Measurements from ENCODE around the gene TBCC. TPM values are rescaled to one million over a fixed set of nuclear protein-coding genes. Genes with fewer than 3 reads are reported as not detected.

Gene TBCC
- total RNA-seq, 1 experiment from 2014 or later = 23.0 TPM

DNA sequence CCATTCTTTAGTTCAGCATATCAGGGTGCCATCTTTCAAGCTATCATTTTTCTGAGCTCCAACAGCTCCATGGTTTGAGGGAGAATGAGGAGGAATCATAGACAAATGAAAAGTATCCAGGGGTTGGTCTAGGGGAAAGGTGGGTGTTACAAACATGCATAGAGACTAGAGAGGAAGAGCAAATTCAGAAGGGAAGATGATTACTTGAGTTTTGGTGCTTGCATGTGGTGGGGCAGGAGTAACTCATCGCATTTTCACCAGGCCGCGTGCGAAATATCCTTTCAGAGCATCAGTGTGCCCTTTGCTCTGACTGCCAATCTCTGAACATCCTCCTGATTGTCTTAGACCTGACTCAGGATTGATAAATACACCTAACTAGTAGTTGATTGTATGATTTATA lies 28.3 kb upstream of the TBCC start:
- DNase-seq (ENCODE audit: extremely low read depth, low read depth) = no peak

DNA sequence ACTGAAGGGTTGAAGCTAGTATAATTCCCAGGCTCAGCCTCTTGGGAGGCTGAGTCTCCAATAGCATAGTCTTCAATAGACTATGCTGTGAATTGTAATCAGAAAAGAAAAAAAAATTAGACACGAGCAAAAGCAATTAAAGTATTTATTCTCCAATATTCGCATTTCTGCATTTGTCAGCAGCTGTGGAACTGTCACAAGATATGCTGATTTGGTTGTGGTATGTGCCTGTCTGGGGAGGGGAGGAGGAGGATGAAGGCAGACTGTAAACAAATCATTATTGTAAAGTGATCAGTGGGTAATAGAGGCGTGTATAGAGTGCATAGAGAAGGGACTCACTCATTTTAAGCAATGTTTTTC lies 25.8 kb upstream of the TBCC start:
- DNase-seq (ENCODE audit: extremely low read depth, low read depth) = no peak

- DNase-seq (ENCODE audit: extremely low read depth, low read depth) = no peak
Observed at GRCh38 chr6:42769836-42770235, 23.9 kb upstream of the TBCC start.

DNA sequence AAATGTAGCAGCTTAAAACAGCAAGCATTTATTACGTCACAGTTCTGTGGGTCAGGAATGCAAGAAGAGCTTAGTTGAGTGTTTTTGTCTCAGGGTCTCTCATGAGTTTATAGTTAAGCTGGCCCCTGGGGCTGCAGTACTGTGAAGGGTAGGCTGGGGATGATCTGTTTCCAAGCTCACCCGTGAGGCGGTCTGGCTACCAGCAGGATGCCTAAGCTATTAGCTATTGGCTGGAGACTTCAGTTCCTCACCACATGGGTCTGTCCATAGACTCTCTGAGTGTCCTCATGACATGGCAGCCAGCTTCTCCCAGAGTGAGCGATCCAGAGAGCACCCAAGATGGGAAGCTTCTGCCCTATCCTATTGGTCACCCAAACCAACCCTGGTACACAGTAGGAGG lies 23.1 kb upstream of the TBCC start:
- DNase-seq (ENCODE audit: extremely low read depth, low read depth) = no peak

DNA sequence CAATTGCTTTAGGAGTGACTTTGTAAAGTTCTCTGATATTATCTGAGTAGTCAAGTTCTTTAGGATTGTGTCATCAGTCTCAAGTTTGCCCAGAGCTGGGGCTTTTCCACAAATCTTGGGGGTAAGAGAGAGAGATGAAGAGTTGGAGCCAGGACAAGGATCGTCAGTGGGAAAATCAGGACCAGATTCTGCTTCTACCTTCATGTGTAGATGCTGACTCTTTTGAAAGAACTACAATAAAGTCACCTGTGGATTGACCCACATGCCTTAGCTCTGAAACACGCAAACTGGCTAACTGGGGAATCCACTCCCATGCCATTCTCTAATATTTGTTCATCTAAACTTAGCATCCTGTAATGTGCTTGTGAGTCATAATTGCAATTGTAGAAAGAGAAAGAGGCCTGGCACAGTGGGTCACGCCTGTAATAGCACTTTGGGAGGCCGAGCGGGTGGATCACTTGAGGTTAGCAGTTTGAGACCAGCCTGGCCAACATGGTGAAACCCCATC lies 20.3 kb upstream of the TBCC start:
- no peak for DNase-seq (ENCODE audit: extremely low read depth, low read depth)

GRCh38 chr6:42764911-42765648 lies 19.2 kb upstream of the TBCC start:
- no peak for DNase-seq (ENCODE audit: extremely low read depth, low read depth)

DNA sequence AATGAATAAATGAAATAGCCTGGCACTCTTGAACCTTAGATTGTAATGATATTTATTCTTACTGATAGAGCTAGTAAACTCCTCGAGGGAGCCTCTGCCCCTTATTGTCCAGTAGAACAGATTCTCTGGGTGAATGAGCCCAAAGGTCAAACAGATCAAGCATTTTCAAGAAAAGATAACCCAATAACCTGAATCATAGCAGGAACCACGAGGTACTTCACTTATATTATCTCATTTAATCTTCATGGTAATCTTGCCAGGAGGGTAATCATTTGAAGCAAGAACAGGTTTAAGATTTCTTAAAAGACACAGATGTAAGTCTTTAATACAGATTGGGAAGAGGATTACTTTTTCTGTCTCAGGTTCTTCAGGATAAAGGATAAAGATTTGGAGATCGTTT lies 17.0 kb upstream of the TBCC start:
- DNase-seq (ENCODE audit: extremely low read depth, low read depth) = no peak

DNA sequence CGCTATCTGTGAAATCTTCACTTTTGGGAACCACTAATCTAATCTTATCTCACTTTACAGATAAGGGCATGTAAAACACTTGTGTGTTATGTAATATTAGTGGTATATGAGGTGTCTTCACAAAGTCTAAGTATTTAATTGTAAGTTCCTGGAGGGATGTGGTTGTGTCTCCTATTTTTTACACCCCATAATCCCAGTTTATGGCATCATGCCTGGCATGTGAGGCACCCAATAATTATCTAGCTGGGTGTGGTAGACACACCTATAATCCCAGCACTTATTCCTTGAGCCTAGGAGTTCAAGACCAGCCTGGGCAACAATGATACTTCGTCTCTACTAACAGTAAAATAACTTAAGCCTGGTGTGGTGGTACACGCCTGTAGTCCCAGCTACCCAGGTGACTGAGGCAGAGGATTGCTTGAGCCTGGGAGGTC lies 16.5 kb upstream of the TBCC start:
- no peak for DNase-seq (ENCODE audit: extremely low read depth, low read depth)

- DNase-seq (ENCODE audit: extremely low read depth, low read depth) = no peak
Observed at GRCh38 chr6:42761287-42762067, 15.6 kb upstream of the TBCC start.

DNA sequence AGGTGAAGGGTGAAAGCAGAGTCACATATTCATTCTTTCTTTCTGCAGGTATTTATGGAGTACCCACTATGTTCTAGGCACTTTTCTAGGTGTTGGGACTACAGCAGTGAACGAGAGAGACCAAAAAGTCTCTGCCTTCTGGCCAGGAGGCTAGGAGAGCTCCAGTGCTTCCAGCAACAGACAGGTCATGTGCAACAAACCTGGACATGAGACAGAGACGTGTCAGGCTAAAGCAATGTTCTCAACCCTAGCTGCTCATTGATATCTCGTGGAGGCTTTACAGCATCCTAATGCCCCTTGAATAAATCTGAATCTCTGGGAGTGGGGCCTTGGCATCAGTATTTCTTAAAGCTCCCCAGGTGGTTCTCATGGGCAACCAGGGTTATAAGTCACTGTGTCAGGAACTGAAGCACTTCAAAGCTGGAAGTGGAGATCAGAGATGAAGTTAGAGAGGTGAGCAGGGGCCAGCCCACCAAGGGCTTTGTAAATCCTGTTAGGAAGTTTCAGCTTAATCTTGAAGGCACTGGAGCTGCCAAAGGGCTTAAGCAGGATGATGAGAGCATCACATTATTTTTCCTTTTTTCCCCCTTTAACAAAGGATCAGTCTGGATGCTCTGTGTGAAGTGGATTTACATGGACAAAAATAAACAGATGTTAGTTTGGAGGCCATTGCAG lies 13.0 kb upstream of the TBCC start:
- DNase-seq (ENCODE audit: extremely low read depth, low read depth) = no peak

DNA sequence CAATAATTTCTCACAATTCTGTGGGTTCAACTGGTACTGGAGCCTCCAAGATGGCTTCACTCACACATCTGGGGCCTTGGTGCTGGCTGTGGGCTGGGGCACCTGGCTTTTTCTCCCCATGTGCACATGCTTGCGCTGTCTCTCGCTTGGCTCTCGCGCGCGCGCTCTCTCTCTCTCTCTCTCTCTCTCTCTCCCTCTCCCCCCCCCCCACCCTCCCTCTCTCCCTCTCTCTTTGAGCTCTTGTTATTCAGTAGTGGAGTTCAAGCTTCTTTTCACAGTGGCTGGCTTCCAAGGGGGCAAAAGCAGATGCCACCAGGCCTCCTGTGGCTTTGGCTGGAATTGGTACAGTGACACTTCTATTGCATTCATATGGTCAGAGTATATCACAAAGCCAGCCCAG lies 10.8 kb upstream of the TBCC start:
- DNase-seq (ENCODE audit: extremely low read depth, low read depth) = no peak

- no peak for DNase-seq (ENCODE audit: extremely low read depth, low read depth)
Observed at GRCh38 chr6:42754759-42755158, 8.9 kb upstream of the TBCC start.

- no peak for DNase-seq (ENCODE audit: extremely low read depth, low read depth)
Observed at GRCh38 chr6:42751055-42751454, 5.2 kb upstream of the TBCC start.

GRCh38 chr6:42748203-42748898 lies 2.4 kb upstream of the TBCC start:
- no peak for DNase-seq (ENCODE audit: extremely low read depth, low read depth)

DNA sequence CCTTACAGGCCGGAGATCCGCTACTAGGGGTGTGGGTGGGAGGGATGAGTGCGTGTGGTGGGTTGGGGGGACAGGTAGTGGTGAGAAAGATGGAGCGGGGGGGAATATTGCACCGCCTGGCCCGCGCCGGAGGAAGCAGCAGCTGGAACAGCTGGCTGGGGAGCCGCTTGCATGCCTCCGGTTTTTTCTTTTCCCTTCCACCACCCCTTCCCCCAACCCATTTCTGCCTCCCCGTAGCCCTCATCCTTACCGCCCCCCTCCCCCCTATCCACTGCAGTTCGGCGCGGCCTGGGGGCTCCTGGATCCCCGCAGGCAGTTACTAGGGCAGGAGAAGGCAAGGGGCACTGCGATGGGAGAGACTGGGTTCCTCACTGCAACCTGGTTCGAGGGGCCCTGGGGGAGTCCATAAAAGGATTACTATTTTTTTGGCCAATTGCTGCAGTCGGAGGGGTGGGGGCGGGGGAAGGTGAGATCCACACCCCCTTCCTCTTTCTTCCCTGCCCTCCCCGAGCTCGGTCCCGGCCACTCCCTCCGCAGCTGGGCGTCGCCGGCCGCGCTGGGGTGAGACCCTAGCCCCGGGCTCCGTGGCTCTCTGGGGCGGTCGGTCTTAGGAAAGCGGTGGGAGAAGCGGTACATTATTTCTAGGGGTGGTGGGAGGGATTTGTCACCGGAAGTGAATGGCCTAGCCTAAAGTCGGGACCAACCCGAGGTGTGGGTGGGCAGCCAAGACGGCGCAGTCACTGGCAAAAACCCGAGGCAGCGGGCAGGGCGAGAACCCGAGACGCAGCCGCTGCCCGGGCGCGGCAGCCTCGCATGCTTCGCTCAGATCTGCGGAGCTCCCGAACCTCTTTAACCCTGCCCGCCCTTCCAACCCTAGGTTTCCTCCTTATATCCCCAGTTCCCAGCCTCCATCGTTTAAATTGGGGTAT lies 824 bp upstream of the TBCC start:
- peak; percentile 74 for DNase-seq (ENCODE audit: extremely low read depth, low read depth)

GRCh38 chr6:42745083-42745639 lies 742 bp downstream of the TBCC start:
- DNase-seq (ENCODE audit: extremely low read depth, low read depth) = no peak

GRCh38 chr6:42744351-42744893 lies 1.5 kb downstream of the TBCC start:
- no peak for DNase-seq (ENCODE audit: extremely low read depth, low read depth)

- no peak for DNase-seq (ENCODE audit: extremely low read depth, low read depth)
Observed at GRCh38 chr6:42742116-42742894, 3.6 kb downstream of the TBCC start.

Measured in NCI-H460 (cell line).